OCI-LY7 (cell line): ENCODE measurements around the gene AGRN. TPM values are rescaled to one million over a fixed set of nuclear protein-coding genes. Genes with fewer than 3 reads are reported as not detected.
"Not testable (repeated sequence)": the region's sequence is repeated elsewhere in the genome, so short reads cannot be mapped to it uniquely, and the experiment has no call there.

Source experiments
- BruUV-seq: library from RNA; stranded (reverse); fragments of 400-500 nt; replicated peaks from 2 replicates; lab custom pipeline; 2021; lab: Mats Ljungman, UMichigan
- CTCF ChIA-PET: fragments of 300-600 bp; sonication (Branson Sonifier 250); formaldehyde crosslinking; loops from one replicate; lab custom pipeline; 2022; ENCODE audit warnings: antibody characterized with exemption; ENCODE audit not compliant: unreplicated experiment; lab: Charles Lee
- POLR2A ChIA-PET: fragments of 300-600 bp; sonication (Branson Sonifier 250); formaldehyde crosslinking; loops from one replicate; lab custom pipeline; 2022; ENCODE audit warnings: antibody characterized with exemption; lab: Charles Lee
- DNase-seq: peaks from one replicate; pipeline ENCODE4 v3.0.0-alpha.2; 2015; ENCODE audit warnings: low spot score
- H2AFZ ChIP-seq: fragments of 200-600 bp; sonication (generic), shearing (Covaris generic); 2 replicates; pipeline ENCODE4 v1.6.1; 2014; ENCODE audit warnings: mild to moderate bottlenecking, antibody characterized with exemption, low read length, moderate library complexity
- H3K27ac ChIP-seq: fragments of 200-600 bp; sonication (generic); 2 replicates; pipeline ENCODE4 v1.5.1; 2014; ENCODE audit warnings: mixed run types, low read depth, mild to moderate bottlenecking, moderate library complexity, low read length, inconsistent platforms; ENCODE audit not compliant: poor library complexity, severe bottlenecking
- H3K36me3 ChIP-seq: fragments of 200-600 bp; sonication (generic); 2 replicates; pipeline ENCODE4 v1.6.1; 2014; ENCODE audit warnings: mild to moderate bottlenecking, antibody characterized with exemption, low read length, moderate library complexity, mixed read lengths; ENCODE audit not compliant: insufficient read depth
- H3K4me1 ChIP-seq: fragments of 200-600 bp; sonication (generic); 2 replicates; pipeline ENCODE4 v1.5.1; 2014; ENCODE audit warnings: mild to moderate bottlenecking, low read length; ENCODE audit not compliant: insufficient read depth, poor library complexity, severe bottlenecking
- H3K4me2 ChIP-seq: fragments of 200-600 bp; sonication (generic); 2 replicates; pipeline ENCODE4 v1.6.1; 2014; ENCODE audit warnings: mild to moderate bottlenecking, low read length
- H3K4me3 ChIP-seq: fragments of 200-600 bp; sonication (generic); 2 replicates; pipeline ENCODE4 v1.5.1; 2014; ENCODE audit warnings: mild to moderate bottlenecking, low read depth, low read length; ENCODE audit not compliant: poor library complexity, severe bottlenecking
- H3K79me2 ChIP-seq: fragments of 200-600 bp; sonication (generic); 2 replicates; pipeline ENCODE4 v1.6.1; 2016; ENCODE audit warnings: low read depth, mild to moderate bottlenecking, low read length, moderate library complexity, mixed read lengths; ENCODE audit not compliant: insufficient read depth
- H3K9me2 ChIP-seq: fragments of 200-600 bp; sonication (generic); 2 replicates; pipeline ENCODE4 v1.6.1; 2016; ENCODE audit warnings: mild to moderate bottlenecking, low read length, mixed read lengths; ENCODE audit not compliant: insufficient read depth
- H3K9me3 ChIP-seq: fragments of 200-600 bp; sonication (generic); 2 replicates; pipeline ENCODE4 v1.6.1; 2014; ENCODE audit warnings: mild to moderate bottlenecking, mixed run types, low read length, mixed read lengths
- H4K20me1 ChIP-seq: fragments of 200-600 bp; sonication (generic); 2 replicates; pipeline ENCODE4 v1.6.1; 2014; ENCODE audit warnings: mild to moderate bottlenecking, antibody characterized with exemption, low read length, moderate library complexity, mixed read lengths; ENCODE audit not compliant: insufficient read depth
- CTCF ChIP-seq: fragments of 200-600 bp; sonication (generic); conservative IDR thresholded peaks from 2 replicates; pipeline ENCODE4 v1.5.1; 2014; ENCODE audit warnings: mild to moderate bottlenecking, antibody characterized with exemption, low read length, moderate library complexity, mixed read lengths
- EZH2phosphoT487 ChIP-seq: fragments of 200-600 bp; sonication (generic); IDR thresholded peaks from 2 replicates; pipeline ENCODE4 v1.6.1; 2018; ENCODE audit warnings: low read depth, borderline replicate concordance, mild to moderate bottlenecking, mixed run types, antibody characterized with exemption, low read length, moderate library complexity, mixed read lengths
- intact Hi-C: fragments of 100-400 bp; cut with micrococcal nuclease; formaldehyde crosslinking; loops from one replicate; pipeline ENCODE4 v1.10.0; 2022; ENCODE audit not compliant: unreplicated experiment
- total RNA-seq, 2 experiments: library from RNA; depleted of rRNA in 1 of 2; stranded (reverse); fragments of >200 nt in 1 of 2; shearing (Covaris generic) in 1 of 2; gene quantifications; 2 replicates each; pipeline ENCODE4 v1.2.3, GENCODE V29; 2014 to 2022

Gene AGRN
- total RNA-seq, 2 experiments from 2014 or later = 2.7 to 9.1 TPM

- TF ChIP-seq CTCF (no peak), EZH2phosphoT487 (no peak)
- CTCF ChIA-PET = no interaction called here
- intact Hi-C loops = no loop called here
- Histone ChIP-seq H4K20me1 (no peaks in the 10 kb centered on the region), H3K9me3 (no peaks in the 10 kb centered on the region), H3K9me2 (no peaks in the 10 kb centered on the region), H3K4me1 (peaks cover 14% of the 10 kb centered on the region), H3K36me3 (no peaks in the 10 kb centered on the region), H3K4me3 (no peak overlapping the region), H3K27ac (no peak overlapping the region), H3K79me2 (no peaks in the 10 kb centered on the region), H3K4me2 (no peak overlapping the region), H2AFZ (no peak overlapping the region)
- POLR2A ChIA-PET = no interaction called here
- BruUV-seq = no TSS peak
- no peak for DNase-seq
Observed at GRCh38 chr1:1074631-1075147, 54.8 kb downstream of the AGRN start.

- H3K27ac ChIP-seq = no peak overlapping the region
- no peak overlapping the region for H3K4me3 ChIP-seq
- TF ChIP-seq CTCF = no peak
- TF ChIP-seq EZH2phosphoT487 = no peak
- no peaks in the 10 kb centered on the region for H3K9me3 ChIP-seq
- ChIA-PET POLR2A (no interaction called here), CTCF (no interaction called here)
- peaks cover 7% of the 10 kb centered on the region for H3K4me1 ChIP-seq
- no peaks in the 10 kb centered on the region for H3K9me2 ChIP-seq
- H3K4me2 ChIP-seq = no peak overlapping the region
- no peak overlapping the region for H2AFZ ChIP-seq
- no TSS peak for BruUV-seq
- no peaks in the 10 kb centered on the region for H4K20me1 ChIP-seq
- H3K36me3 ChIP-seq = no peaks in the 10 kb centered on the region
- no peaks in the 10 kb centered on the region for H3K79me2 ChIP-seq
- no peak for DNase-seq
- intact Hi-C loops = no loop called here
Observed at GRCh38 chr1:1075148-1075935, 55.4 kb downstream of the AGRN start.

- H3K9me2 ChIP-seq, intact Hi-C loops, BruUV-seq: not testable (repeated sequence)
Observed at GRCh38 chr1:1077396-1077795, 57.5 kb downstream of the AGRN start.

More at GRCh38 chr1:1077396-1077795, 57.5 kb downstream of the AGRN start:
- H3K9me3 ChIP-seq, H3K4me3 ChIP-seq, H3K27ac ChIP-seq, DNase-seq, CTCF ChIA-PET, POLR2A ChIA-PET, H3K4me1 ChIP-seq, H3K79me2 ChIP-seq, H3K36me3 ChIP-seq, H2AFZ ChIP-seq, H3K4me2 ChIP-seq, H4K20me1 ChIP-seq: not testable (repeated sequence)
